Thyroid gland (tissue), 4 donors: ENCODE measurements around the gene PSMA6.

ENCODE experiments used
- POLR2A ChIP-seq, 2 donors: fragments of 450-650 bp; IDR thresholded peaks; one replicate each; pipeline ENCODE4 v1.6.1; 2017; ENCODE audit warnings: antibody characterized with exemption in 2 of 2, mild to moderate bottlenecking in 2 of 2, moderate library complexity in 1 of 2
- TF ChIP-seq, protein P1 (sequence below), 6 experiments: fragments of 200-600 bp in 3 of 6; fragments of 450-650 bp in 3 of 6; sonication (generic) in 3 of 6; IDR thresholded peaks; one replicate each; pipeline ENCODE4 v1.5.1; 2016 to 2019; ENCODE audit warnings: antibody characterized with exemption in 6 of 6, mild to moderate bottlenecking in 2 of 6, inconsistent platforms in 1 of 6, moderate library complexity in 1 of 6

GRCh38 chr14:35244542-35244941 is 47.6 kb upstream of the PSMA6 start:
- TF ChIP-seq, protein P1, sequence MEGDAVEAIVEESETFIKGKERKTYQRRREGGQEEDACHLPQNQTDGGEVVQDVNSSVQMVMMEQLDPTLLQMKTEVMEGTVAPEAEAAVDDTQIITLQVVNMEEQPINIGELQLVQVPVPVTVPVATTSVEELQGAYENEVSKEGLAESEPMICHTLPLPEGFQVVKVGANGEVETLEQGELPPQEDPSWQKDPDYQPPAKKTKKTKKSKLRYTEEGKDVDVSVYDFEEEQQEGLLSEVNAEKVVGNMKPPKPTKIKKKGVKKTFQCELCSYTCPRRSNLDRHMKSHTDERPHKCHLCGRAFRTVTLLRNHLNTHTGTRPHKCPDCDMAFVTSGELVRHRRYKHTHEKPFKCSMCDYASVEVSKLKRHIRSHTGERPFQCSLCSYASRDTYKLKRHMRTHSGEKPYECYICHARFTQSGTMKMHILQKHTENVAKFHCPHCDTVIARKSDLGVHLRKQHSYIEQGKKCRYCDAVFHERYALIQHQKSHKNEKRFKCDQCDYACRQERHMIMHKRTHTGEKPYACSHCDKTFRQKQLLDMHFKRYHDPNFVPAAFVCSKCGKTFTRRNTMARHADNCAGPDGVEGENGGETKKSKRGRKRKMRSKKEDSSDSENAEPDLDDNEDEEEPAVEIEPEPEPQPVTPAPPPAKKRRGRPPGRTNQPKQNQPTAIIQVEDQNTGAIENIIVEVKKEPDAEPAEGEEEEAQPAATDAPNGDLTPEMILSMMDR (IDR thresholded peaks at IDR 0.05): no peak
- no peak for TF ChIP-seq POLR2A (IDR thresholded peaks at IDR 0.05)
